HepG2 (cell line): ENCODE results near the gene GPR176.

Experiments used
- DPF2 ChIP-seq: sonication (generic); formaldehyde crosslinking; IDR thresholded peaks from 2 replicates; pipeline ENCODE4 v1.4.0; 2020; ENCODE audit warnings: mild to moderate bottlenecking, low read depth, missing genetic modification reagents, borderline replicate concordance
- FOXC1 ChIP-seq: sonication (generic); formaldehyde crosslinking; IDR thresholded peaks from 2 replicates; pipeline ENCODE4 v1.8.0; 2022; ENCODE audit warnings: mild to moderate bottlenecking, missing genetic modification reagents, borderline replicate concordance
- ISL2 ChIP-seq: sonication (generic); formaldehyde crosslinking; IDR thresholded peaks from 2 replicates; pipeline ENCODE4 v1.5.0; 2020; ENCODE audit warnings: missing genetic modification reagents
- NFE2L2 ChIP-seq: fragments of 150-350 bp; IDR thresholded peaks from 2 replicates; pipeline ENCODE4 v1.6.1; 2014; ENCODE audit warnings: low read length
- PBX3 ChIP-seq: sonication (generic); formaldehyde crosslinking; IDR thresholded peaks from 2 replicates; pipeline ENCODE4 v1.8.1; 2023; ENCODE audit warnings: missing genetic modification reagents, inconsistent platforms, borderline replicate concordance
- SALL2 ChIP-seq: sonication (generic); formaldehyde crosslinking; IDR thresholded peaks from 2 replicates; pipeline ENCODE4 v1.8.1; 2023; ENCODE audit warnings: mild to moderate bottlenecking, missing genetic modification reagents, inconsistent platforms

GRCh38 chr15:39860871-39861270, 59.2 kb downstream of the GPR176 start:
- TF ChIP-seq DPF2 (CRISPR knock-in tag) (no peak), PBX3 (CRISPR knock-in tag) (no peak), ISL2 (CRISPR knock-in tag) (no peak), NFE2L2 (no peak), SALL2 (CRISPR knock-in tag) (no peak), FOXC1 (CRISPR knock-in tag) (no peak)
